Measurements from ENCODE around the gene KCNMB2.

DNA sequence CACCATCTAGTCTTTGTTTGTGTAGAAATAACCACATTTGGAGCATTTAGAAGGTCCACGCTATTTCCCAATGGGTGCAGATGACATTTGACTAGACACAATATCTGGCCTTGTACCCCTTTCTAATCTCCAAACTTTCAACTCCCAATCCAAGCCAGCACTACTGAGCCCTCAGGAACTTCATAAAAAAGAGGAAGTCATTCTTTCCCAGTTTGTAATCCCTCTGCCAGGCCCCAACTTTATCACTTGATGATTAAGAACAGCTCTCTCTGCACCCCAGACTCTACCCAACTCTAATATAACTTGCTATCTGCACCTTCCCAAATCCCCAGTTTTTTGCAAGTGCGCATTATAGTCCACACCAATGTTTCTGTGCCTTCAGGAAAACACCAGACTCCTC, 170.2 kb downstream of the KCNMB2 start:
- TF ChIP-seq, protein P1, sequence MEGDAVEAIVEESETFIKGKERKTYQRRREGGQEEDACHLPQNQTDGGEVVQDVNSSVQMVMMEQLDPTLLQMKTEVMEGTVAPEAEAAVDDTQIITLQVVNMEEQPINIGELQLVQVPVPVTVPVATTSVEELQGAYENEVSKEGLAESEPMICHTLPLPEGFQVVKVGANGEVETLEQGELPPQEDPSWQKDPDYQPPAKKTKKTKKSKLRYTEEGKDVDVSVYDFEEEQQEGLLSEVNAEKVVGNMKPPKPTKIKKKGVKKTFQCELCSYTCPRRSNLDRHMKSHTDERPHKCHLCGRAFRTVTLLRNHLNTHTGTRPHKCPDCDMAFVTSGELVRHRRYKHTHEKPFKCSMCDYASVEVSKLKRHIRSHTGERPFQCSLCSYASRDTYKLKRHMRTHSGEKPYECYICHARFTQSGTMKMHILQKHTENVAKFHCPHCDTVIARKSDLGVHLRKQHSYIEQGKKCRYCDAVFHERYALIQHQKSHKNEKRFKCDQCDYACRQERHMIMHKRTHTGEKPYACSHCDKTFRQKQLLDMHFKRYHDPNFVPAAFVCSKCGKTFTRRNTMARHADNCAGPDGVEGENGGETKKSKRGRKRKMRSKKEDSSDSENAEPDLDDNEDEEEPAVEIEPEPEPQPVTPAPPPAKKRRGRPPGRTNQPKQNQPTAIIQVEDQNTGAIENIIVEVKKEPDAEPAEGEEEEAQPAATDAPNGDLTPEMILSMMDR (optimal IDR thresholded peaks at IDR 0.05 in 1 of 3, IDR thresholded peaks at IDR 0.05 in 1 of 3, conservative IDR thresholded peaks at IDR 0.05 in 1 of 3; ENCODE audit: extremely low read depth in 1 of 3, insufficient read depth in 2 of 3, low read length in 3 of 3): no peak
- no peak for TF ChIP-seq EZH2 (IDR thresholded peaks at IDR 0.05; ENCODE audit: low read length)

All from keratinocyte (primary cell).